SK-N-SH (cell line): ENCODE results near the gene MACROD2. TPM values are rescaled to one million over a fixed set of nuclear protein-coding genes. Genes with fewer than 3 reads are reported as not detected.

Source experiments
- CTCF ChIA-PET: fragments of 300-600, 350-600 bp; formaldehyde crosslinking; extraction: SDS; loops from one replicate; lab custom pipeline; 2021; lab: Yijun Ruan, JAX
- POLR2A ChIA-PET: fragments of 350-600 bp; sonication (Branson Sonifier 250); formaldehyde crosslinking; extraction: SDS; loops from one replicate; lab custom pipeline; 2020; ENCODE audit warnings: antibody characterized with exemption, inconsistent platforms; lab: Yijun Ruan, JAX
- DNase-seq: peaks from one replicate; pipeline ENCODE4 v3.0.0; 2012
- H2AFZ ChIP-seq: fragments of 200-600 bp; sonication (generic); 2 replicates; pipeline ENCODE4 v1.8.1; 2016; ENCODE audit warnings: antibody characterized with exemption, mild to moderate bottlenecking, low read depth
- H3F3A ChIP-seq: fragments of 200-600 bp; sonication (generic); replicated peaks from 2 replicates; pipeline ENCODE3; 2016; ENCODE audit warnings: antibody characterized with exemption, mild to moderate bottlenecking; ENCODE audit not compliant: insufficient read depth
- H3K27ac ChIP-seq, 2 experiments: fragments of 200-500 bp in 1 of 2; fragments of 200-600 bp in 1 of 2; sonication (Bioruptor generic) in 1 of 2; sonication (generic), shearing (Covaris generic) in 1 of 2; 2 replicates each; pipeline versions ENCODE4 v1.5.1 to v1.6.1; 2014 to 2016; ENCODE audit warnings: low read depth in 2 of 2, inconsistent platforms in 1 of 2, low read length in 1 of 2, mild to moderate bottlenecking in 1 of 2, mixed read lengths in 1 of 2
- H3K27me3 ChIP-seq: fragments of 200-600 bp; sonication (generic), shearing (Covaris generic); 2 replicates; pipeline ENCODE4 v1.6.1; 2016; ENCODE audit warnings: mixed run types; ENCODE audit not compliant: insufficient read depth
- H3K36me3 ChIP-seq, 2 experiments: fragments of 200-500 bp in 1 of 2; fragments of 200-600 bp in 1 of 2; sonication (Bioruptor generic) in 1 of 2; sonication (generic) in 1 of 2; replicated peaks in 1 of 2; 2 replicates each; pipeline versions ENCODE3 to v1.5.1; 2014 to 2016; ENCODE audit warnings: low read length in 1 of 2, mild to moderate bottlenecking in 1 of 2; ENCODE audit not compliant: insufficient read depth in 2 of 2, control insufficient read depth in 1 of 2
- H3K4me1 ChIP-seq, 2 experiments: fragments of 200-500 bp in 1 of 2; fragments of 200-600 bp in 1 of 2; sonication (Bioruptor generic) in 1 of 2; sonication (generic), shearing (Covaris generic) in 1 of 2; 2 replicates each; pipeline versions ENCODE4 v1.5.1 to v1.6.1; 2014 to 2016; ENCODE audit warnings: low read depth in 1 of 2, low read length in 1 of 2, mixed run types in 1 of 2; ENCODE audit not compliant: insufficient read depth in 2 of 2, control insufficient read depth in 1 of 2
- H3K4me2 ChIP-seq: fragments of 200-600 bp; sonication (generic), shearing (Covaris generic); 2 replicates; pipeline ENCODE4 v1.6.1; 2017; ENCODE audit warnings: mixed run types
- H3K4me3 ChIP-seq, 2 experiments: fragments of 200-500 bp in 1 of 2; fragments of 200-600 bp in 1 of 2; sonication (Bioruptor generic) in 1 of 2; sonication (generic), shearing (Covaris generic) in 1 of 2; 2 replicates each; pipeline versions ENCODE4 v1.5.1 to v1.8.1; 2014 to 2016; ENCODE audit warnings: low read depth in 2 of 2, inconsistent platforms in 1 of 2, low read length in 1 of 2, mild to moderate bottlenecking in 1 of 2, mixed read lengths in 1 of 2, moderate library complexity in 1 of 2
- H3K79me2 ChIP-seq: fragments of 200-600 bp; sonication (generic); 2 replicates; pipeline ENCODE4 v1.8.1; 2017; ENCODE audit warnings: mild to moderate bottlenecking; ENCODE audit not compliant: insufficient read depth
- H3K9ac ChIP-seq: fragments of 200-600 bp; sonication (generic); 2 replicates; pipeline ENCODE4 v1.6.1; 2017; ENCODE audit warnings: mixed run types
- H3K9me2 ChIP-seq: fragments of 200-600 bp; sonication (generic); 2 replicates; pipeline ENCODE4 v1.6.1; 2017; ENCODE audit warnings: mixed run types
- H3K9me3 ChIP-seq: fragments of 200-600 bp; sonication (generic); 2 replicates; pipeline ENCODE4 v1.6.1; 2017; ENCODE audit warnings: mixed run types, mild to moderate bottlenecking, moderate library complexity
- H4K20me1 ChIP-seq: fragments of 200-600 bp; sonication (generic); 2 replicates; pipeline ENCODE4 v1.6.1; 2017; ENCODE audit warnings: mild to moderate bottlenecking, mixed run types; ENCODE audit not compliant: insufficient read depth
- ELF1 ChIP-seq: IDR thresholded peaks from 2 replicates; pipeline ENCODE4 v1.4.0; 2012
- EP300 ChIP-seq, 2 experiments: IDR thresholded peaks; 2 replicates each; pipeline versions ENCODE4 v1.4.0 to v1.6.1; 2012; ENCODE audit warnings: borderline replicate concordance in 1 of 2, low read depth in 1 of 2, low read length in 1 of 2
- FOSL2 ChIP-seq: IDR thresholded peaks from 2 replicates; pipeline ENCODE4 v1.4.0; 2012; ENCODE audit warnings: low read depth, mild to moderate bottlenecking, moderate library complexity, borderline replicate concordance
- FOXJ3 ChIP-seq: sonication (generic); formaldehyde crosslinking; IDR thresholded peaks from 2 replicates; pipeline ENCODE4 v1.5.1; 2020; ENCODE audit warnings: mild to moderate bottlenecking, missing genetic modification reagents
- FOXM1 ChIP-seq: IDR thresholded peaks from 2 replicates; pipeline ENCODE4 v1.4.0; 2012; ENCODE audit warnings: low read depth, mild to moderate bottlenecking
- GABPA ChIP-seq: IDR thresholded peaks from 2 replicates; pipeline ENCODE4 v1.4.0; 2012; ENCODE audit warnings: low read depth, mild to moderate bottlenecking
- MXI1 ChIP-seq: IDR thresholded peaks from 2 replicates; pipeline ENCODE4 v1.6.1; 2012; ENCODE audit warnings: mild to moderate bottlenecking, low read depth, low read length, improper control_type of control experiment
- PBX3 ChIP-seq: IDR thresholded peaks from 2 replicates; pipeline ENCODE4; 2012
- POLR2AphosphoS5 ChIP-seq: IDR thresholded peaks from 2 replicates; pipeline ENCODE4 v1.6.1; 2012; ENCODE audit warnings: low read depth, low read length
- RAD21 ChIP-seq: IDR thresholded peaks from 2 replicates; pipeline ENCODE4 v1.6.1; 2012; ENCODE audit warnings: mild to moderate bottlenecking, low read length
- REST ChIP-seq: IDR thresholded peaks from 2 replicates; pipeline ENCODE4 v1.6.1; 2012; ENCODE audit warnings: mild to moderate bottlenecking, low read depth, low read length, moderate library complexity
- RFX5 ChIP-seq: IDR thresholded peaks from 2 replicates; pipeline ENCODE4 v1.6.1; 2012; ENCODE audit warnings: mild to moderate bottlenecking, improper control_type of control experiment, low read length
- SIN3A ChIP-seq: IDR thresholded peaks from 2 replicates; pipeline ENCODE4 v1.6.1; 2012; ENCODE audit warnings: low read depth, mild to moderate bottlenecking, low read length, moderate library complexity, borderline replicate concordance
- SMC3 ChIP-seq: IDR thresholded peaks from 2 replicates; pipeline ENCODE4 v1.6.1; 2012; ENCODE audit warnings: low read depth, low read length, improper control_type of control experiment
- TCF12 ChIP-seq: IDR thresholded peaks from 2 replicates; pipeline ENCODE4 v1.4.0; 2012
- USF1 ChIP-seq: IDR thresholded peaks from 2 replicates; pipeline ENCODE4 v1.4.0; 2012; ENCODE audit warnings: low read depth, borderline replicate concordance
- USF2 ChIP-seq: fragments of 150-350 bp; IDR thresholded peaks from 2 replicates; pipeline ENCODE4 v1.6.1; 2017; ENCODE audit warnings: antibody characterized with exemption, low read length, low read depth, borderline replicate concordance
- WGBS: methylation state at CpG from one replicate; pipeline ENCODE4 v1.1.6; 2017; ENCODE audit warnings: low lambda C conversion rate; 5-methylcytosine and 5-hydroxymethylcytosine counted together
- polyA plus RNA-seq, 3 experiments: library from polyadenylated mRNA; depleted of rRNA; stranded (reverse); fragments of >200 nt; gene quantifications; 2 replicates each; pipeline ENCODE4 v1.2.3, GENCODE V29; 2012

Gene MACROD2
- polyA plus RNA-seq, 1 of the 3 experiments (the other 2 are of a cell fraction), result 0.33 TPM

GRCh38 chr20:15875446-15875845, 1880.1 kb downstream of the MACROD2 start:
- Histone ChIP-seq H3K9me3 (no peaks in the 10 kb centered on the region), H3K4me2 (no peak overlapping the region), H3K27me3 (no peaks in the 10 kb centered on the region), H3K4me3 (no peak overlapping the region), H3K9ac (no peak overlapping the region), H3K36me3 (no peaks in the 10 kb centered on the region), H3F3A (no peaks in the 10 kb centered on the region), H3K79me2 (no peaks in the 10 kb centered on the region), H4K20me1 (no peaks in the 10 kb centered on the region), H3K9me2 (no peaks in the 10 kb centered on the region), H2AFZ (no peak overlapping the region), H3K4me1 (no peaks in the 10 kb centered on the region; a peak in 1 of 4 replicates), H3K27ac (no peak overlapping the region)
- 44% methylated on average over 3 of the region's 3 CpGs for WGBS
- ChIA-PET POLR2A (no interaction called here), CTCF (no interaction called here)
- DNase-seq, result no peak
- TF ChIP-seq FOXJ3 (CRISPR knock-in tag) (no peak), SMC3 (no peak), SIN3A (no peak), ELF1 (no peak), FOXM1 (no peak), RFX5 (no peak), USF2 (no peak), MXI1 (no peak), FOSL2 (no peak), USF1 (no peak), POLR2AphosphoS5 (no peak), EP300 (IDR thresholded peaks at IDR 0.05; ENCODE audit: borderline replicate concordance in 1 of 2, low read depth in 1 of 2, low read length in 1 of 2) (no peak), TCF12 (no peak), PBX3 (no peak), REST (no peak), RAD21 (no peak), GABPA (no peak)
